HepG2 (cell line): ENCODE data around the gene P2RY12. TPM values are rescaled to one million over a fixed set of nuclear protein-coding genes. Genes with fewer than 3 reads are reported as not detected.

Source experiments
- ATAC-seq: fragments of 200-7000 bp; cut with Tn5 transposase; 3 replicates; pipeline ENCODE4 v1.9.1; 2020; ENCODE audit warnings: mild to moderate bottlenecking, moderate library complexity
- BruUV-seq: library from RNA; stranded (reverse); fragments of 400-500 nt; replicated peaks from 2 replicates; lab custom pipeline; 2021; lab: Mats Ljungman, UMichigan
- CTCF ChIA-PET: fragments of 300-600 bp; formaldehyde crosslinking; extraction: SDS; loops from one replicate; lab custom pipeline; 2021; ENCODE audit warnings: low total read pairs, inconsistent platforms, low intra/inter-chr PET ratio; lab: Yijun Ruan, JAX
- POLR2A ChIA-PET: fragments of 350-600 bp; sonication (Branson Sonifier 250); formaldehyde crosslinking; loops from one replicate; lab custom pipeline; 2020; ENCODE audit warnings: antibody characterized with exemption, inconsistent platforms; lab: Yijun Ruan, JAX
- DNase-seq: peaks from one replicate; pipeline ENCODE4 v3.0.0-alpha.2; 2015; ENCODE audit warnings: low spot score
- FAIRE-seq: peaks from 3 replicates; lab custom pipeline; 2011; peaks lifted over from hg19 to GRCh38; lab: Jason Lieb, UNC
- H2AFZ ChIP-seq: one replicate; pipeline ENCODE4 v1.6.1; 2011; ENCODE audit warnings: low read length, inconsistent platforms
- H3K27ac ChIP-seq: fragments of 300-600 bp; 3 replicates; pipeline ENCODE4 v1.8.0; 2011; ENCODE audit warnings: mixed run types, mild to moderate bottlenecking, mixed read lengths, low read length, inconsistent platforms; ENCODE audit not compliant: insufficient read depth; ENCODE audit errors: extremely low read length
- H3K27me3 ChIP-seq, 2 experiments: fragments of 200-600 bp in 1 of 2; 2 replicates in 1 of 2; 3 replicates in 1 of 2; pipeline versions ENCODE4 v1.6.0 to v1.8.0; 2011; ENCODE audit warnings: low read length in 2 of 2, mild to moderate bottlenecking in 2 of 2, moderate library complexity in 2 of 2, inconsistent platforms in 1 of 2; ENCODE audit not compliant: insufficient read depth in 2 of 2, control insufficient read depth in 1 of 2
- H3K36me3 ChIP-seq, 2 experiments: fragments of 200-600 bp in 1 of 2; replicated peaks in 1 of 2; 2 replicates in 1 of 2; 3 replicates in 1 of 2; pipeline versions ENCODE4 v1.5.1 to v1.8.0; 2011; ENCODE audit warnings: low read length in 2 of 2, inconsistent platforms in 1 of 2; ENCODE audit not compliant: insufficient read depth in 2 of 2, control insufficient read depth in 1 of 2
- H3K4me1 ChIP-seq: 2 replicates; pipeline ENCODE4 v1.5.1; 2012; ENCODE audit warnings: low read length, inconsistent platforms; ENCODE audit not compliant: insufficient read depth
- H3K4me2 ChIP-seq: 2 replicates; pipeline ENCODE4 v1.6.0; 2011; ENCODE audit warnings: low read depth, low read length, inconsistent platforms
- H3K4me3 ChIP-seq, 3 experiments: fragments of 200-600 bp in 1 of 3; sonication (generic), shearing (Covaris generic) in 1 of 3; replicated peaks in 1 of 3; 2 replicates each; pipeline ENCODE4 v1.5.1; 2011 to 2016; ENCODE audit warnings: low read length in 3 of 3, inconsistent platforms in 2 of 3, low read depth in 2 of 3, mild to moderate bottlenecking in 2 of 3, control low read depth in 1 of 3, mixed read lengths in 1 of 3; ENCODE audit not compliant: insufficient read depth in 1 of 3
- H3K79me2 ChIP-seq: one replicate; pipeline ENCODE4 v1.6.1; 2011; ENCODE audit warnings: low read length, inconsistent platforms; ENCODE audit not compliant: insufficient read depth
- H3K9ac ChIP-seq: 2 replicates; pipeline ENCODE4 v1.6.0; 2011; ENCODE audit warnings: mild to moderate bottlenecking, low read depth, low read length, inconsistent platforms; ENCODE audit not compliant: insufficient read depth
- H3K9me3 ChIP-seq: 2 replicates; pipeline ENCODE4 v1.5.1; 2012; ENCODE audit warnings: mild to moderate bottlenecking, low read length
- H4K20me1 ChIP-seq: 2 replicates; pipeline ENCODE4 v1.6.0; 2011; ENCODE audit warnings: inconsistent platforms, mild to moderate bottlenecking, low read length, moderate library complexity; ENCODE audit not compliant: insufficient read depth
- ARID5B ChIP-seq: IDR thresholded peaks from 2 replicates; pipeline ENCODE4 v1.4.0; 2020; ENCODE audit warnings: mild to moderate bottlenecking, missing genetic modification reagents
- BCLAF1 ChIP-seq: fragments of 450-650 bp; IDR thresholded peaks from 2 replicates; pipeline ENCODE4 v1.6.1; 2017; ENCODE audit warnings: mild to moderate bottlenecking
- FLYWCH1 ChIP-seq: sonication (generic); formaldehyde crosslinking; IDR thresholded peaks from 2 replicates; pipeline ENCODE4 v1.8.1; 2023; ENCODE audit warnings: mild to moderate bottlenecking, missing genetic modification reagents
- HMGA1 ChIP-seq: sonication (generic); formaldehyde crosslinking; conservative IDR thresholded peaks from 2 replicates; pipeline ENCODE4 v1.4.0; 2020; ENCODE audit warnings: missing genetic modification reagents
- SKIL ChIP-seq: sonication (generic); formaldehyde crosslinking; IDR thresholded peaks from 2 replicates; pipeline ENCODE4 v1.8.0; 2022; ENCODE audit warnings: missing genetic modification reagents, mild to moderate bottlenecking, moderate library complexity, borderline replicate concordance
- TEAD3 ChIP-seq: optimal IDR thresholded peaks from 2 replicates; pipeline ENCODE3; 2016; ENCODE audit warnings: borderline replicate concordance
- ZNF296 ChIP-seq: sonication (generic); formaldehyde crosslinking; conservative IDR thresholded peaks from 2 replicates; pipeline ENCODE4 v1.5.0; 2020; ENCODE audit warnings: mild to moderate bottlenecking, missing genetic modification reagents
- ZNF609 ChIP-seq: sonication (generic); formaldehyde crosslinking; IDR thresholded peaks from 2 replicates; pipeline ENCODE4 v1.4.0; 2020; ENCODE audit warnings: mild to moderate bottlenecking, missing genetic modification reagents, borderline replicate concordance
- WGBS: methylation state at CpG from one replicate; pipeline ENCODE4 v1.1.6; 2017; ENCODE audit warnings: low lambda C conversion rate; 5-methylcytosine and 5-hydroxymethylcytosine counted together
- in situ Hi-C: cut with HindIII; loops from 2 replicates; pipeline ENCODE4 v1.10.0; 2017; ENCODE audit warnings: low pct_unique_long_range_greater_than_20kb; ENCODE audit not compliant: extremely low pct_ligation_motif_present
- intact Hi-C: fragments of 100-400 bp; cut with micrococcal nuclease; formaldehyde crosslinking; loops from one replicate; pipeline ENCODE4 v1.10.0; 2022; ENCODE audit not compliant: unreplicated experiment
- polyA plus RNA-seq, 8 experiments: library from polyadenylated mRNA; depleted of rRNA in 3 of 8; stranded (reverse) in 7 of 8; unstranded in 1 of 8; fragments of >200 nt; fragmentation: Illumina TruSeq in 4 of 8; extraction: Trizol in 4 of 8; gene quantifications; 2 replicates each; pipeline versions ENCODE4 v1.2.1 to v1.2.3, GENCODE V29; 2011 to 2016; ENCODE audit warnings: low read depth in 4 of 8, missing spikeins in 1 of 8, mixed read lengths in 1 of 8; ENCODE audit not compliant: insufficient read depth in 1 of 8
- total RNA-seq, 5 experiments: library from RNA; depleted of rRNA; stranded (reverse); fragments of >200 nt; fragmentation: Illumina TruSeq; extraction: Trizol; gene quantifications; 2 replicates each; pipeline ENCODE4 v1.2.3, GENCODE V29; 2016; ENCODE audit warnings: low read depth in 1 of 5

P2RY12 gene
- total and polyA plus RNA-seq, 2 of the 13 experiments (the other 11 are each of a cell fraction or from before 2014, with no cell fraction given): not detected

- no peak for TF ChIP-seq ZNF296 (CRISPR knock-in tag)
These were observed 56.9 kb downstream of the P2RY12 start (continued) for GRCh38 chr3:151327571-151328198.

- H3K9ac ChIP-seq: no peak overlapping the region
- FAIRE-seq (no peak), ATAC-seq (no peak), DNase-seq (no peak)
- H3K27ac ChIP-seq: no peak overlapping the region
- no peaks in the 10 kb centered on the region for H3K27me3 ChIP-seq
- H2AFZ ChIP-seq: no peak overlapping the region
- intact Hi-C loops (no loop called here), in situ Hi-C loops (no loop called here)
- ChIA-PET CTCF (no interaction called here), POLR2A (no interaction called here)
- BruUV-seq: no TSS peak
- H3K4me2 ChIP-seq: no peak overlapping the region
- 100% methylated on average over 1 of the region's 1 CpG for whole genome bisulfite sequencing
- H3K4me1 ChIP-seq: no peaks in the 10 kb centered on the region
- H3K79me2 ChIP-seq: no peaks in the 10 kb centered on the region
- H3K36me3 ChIP-seq: no peaks in the 10 kb centered on the region
- no peaks in the 10 kb centered on the region for H3K9me3 ChIP-seq
- H4K20me1 ChIP-seq: no peaks in the 10 kb centered on the region
- H3K4me3 ChIP-seq: no peak overlapping the region
- TF ChIP-seq BCLAF1 (no peak), ZNF609 (CRISPR knock-in tag) (no peak), ARID5B (CRISPR knock-in tag) (no peak), SKIL (CRISPR knock-in tag) (no peak), FLYWCH1 (CRISPR knock-in tag) (no peak), HMGA1 (CRISPR knock-in tag) (no peak), TEAD3 (CRISPR knock-in tag) (no peak)
These were observed 62.0 kb downstream of the P2RY12 start for GRCh38 chr3:151322511-151322910.
